Sigmoid colon (tissue), 7 donors: ENCODE data around the gene SMG5. TPM values are rescaled to one million over a fixed set of nuclear protein-coding genes. Genes with fewer than 3 reads are reported as not detected.

Experiments used
- DNase-seq: peaks from one replicate; pipeline ENCODE4 v3.0.0-alpha.2; 2019
- H3K27ac ChIP-seq, 4 donors: fragments of 200-600 bp; sonication (generic); one replicate each; pipeline ENCODE4 v1.5.1; 2016 to 2019; ENCODE audit warnings: mild to moderate bottlenecking in 1 of 4
- H3K27me3 ChIP-seq, 3 donors: fragments of 200-600 bp; sonication (generic); one replicate each; pipeline ENCODE4 v1.5.1; 2019; ENCODE audit warnings: mild to moderate bottlenecking in 1 of 3
- H3K36me3 ChIP-seq, 4 donors: fragments of 200-600 bp; sonication (generic); one replicate each; pipeline ENCODE4 v1.5.1; 2016 to 2019
- H3K4me1 ChIP-seq, 4 donors: fragments of 200-600 bp; sonication (generic); one replicate each; pipeline ENCODE4 v1.5.1; 2017 to 2019
- H3K4me3 ChIP-seq, 4 donors: fragments of 200-600 bp; sonication (generic); one replicate each; pipeline ENCODE4 v1.5.1; 2017 to 2019; ENCODE audit warnings: mild to moderate bottlenecking in 2 of 4, moderate library complexity in 1 of 4
- H3K9me3 ChIP-seq, 4 donors: fragments of 200-600 bp in 3 of 4; sonication (generic) in 3 of 4; one replicate each; pipeline versions ENCODE4 v1.5.1 to v1.6.1; 2013 to 2019
- EP300 ChIP-seq, 4 donors: sonication (generic); formaldehyde crosslinking; IDR thresholded peaks; one replicate each; pipeline ENCODE4 v1.6.1; 2017; ENCODE audit warnings: antibody characterized with exemption in 4 of 4
- POLR2A ChIP-seq, 2 donors: fragments of 450-650 bp; IDR thresholded peaks; one replicate each; pipeline ENCODE4 v1.6.1; 2016; ENCODE audit warnings: antibody characterized with exemption in 2 of 2, mild to moderate bottlenecking in 2 of 2, moderate library complexity in 2 of 2
- POLR2AphosphoS5 ChIP-seq, 4 donors: sonication (generic); formaldehyde crosslinking; IDR thresholded peaks; one replicate each; pipeline ENCODE4 v1.6.1; 2017; ENCODE audit warnings: antibody characterized with exemption in 4 of 4
- WGBS, 2 donors: extraction: QIAGEN DNeasy Blood & Tissue Kit; methylation state at CpG; one replicate each; pipeline ENCODE4 v1.1.7; 2013; 5-methylcytosine and 5-hydroxymethylcytosine counted together
- intact Hi-C: fragments of 100-400 bp; cut with DNase I; formaldehyde crosslinking; loops from one replicate; pipeline ENCODE4 v1.15.1; 2023
- polyA plus RNA-seq, 3 donors: library from polyadenylated mRNA; stranded (reverse); fragments of 200-250 nt; gene quantifications; one replicate each; pipeline ENCODE4 v1.2.3, GENCODE V29; 2013
- total RNA-seq, 4 donors: library from RNA; depleted of rRNA; stranded (reverse); fragments of >200 nt; gene quantifications; one replicate each; pipeline ENCODE4 v1.1.0, GENCODE V29; 2016
- TF ChIP-seq, protein P1 (sequence below), 4 experiments: fragments of 450-650 bp in 3 of 4; fragments of 200-600 bp in 1 of 4; IDR thresholded peaks; one replicate each; pipeline ENCODE4 v1.5.1; 2016 to 2019; ENCODE audit warnings: antibody characterized with exemption in 4 of 4, mild to moderate bottlenecking in 3 of 4, moderate library complexity in 2 of 4
- donor health status: healthy with polysubstance abuse.
- donor health status: Bipolar disorder and iron deficiency.
- donor health status: healthy.

The SMG5 gene
- total and polyA plus RNA-seq, 7 donors, result 25.2 to 78.2 (median 43.9) TPM

DNA sequence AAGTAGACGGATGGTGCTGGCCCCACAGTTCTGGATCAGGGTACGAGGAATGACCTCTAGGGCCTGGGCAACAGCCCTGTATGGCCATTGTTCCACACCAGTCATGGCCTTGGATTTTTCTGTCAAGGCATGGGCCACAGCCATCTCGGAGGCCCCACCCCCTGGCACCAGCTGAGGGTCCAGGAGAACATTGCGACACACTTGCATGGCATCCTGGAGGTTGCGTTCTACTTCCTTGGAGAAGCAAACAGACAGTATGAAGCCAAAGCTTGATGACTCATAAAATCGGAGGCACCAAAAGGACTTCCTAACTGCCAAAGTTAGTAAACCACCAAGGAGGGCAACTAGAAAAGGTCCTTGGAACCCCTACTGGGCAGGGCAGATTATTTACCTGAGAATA lies 28.3 kb upstream of the SMG5 start:
- Histone ChIP-seq H3K27ac (no peak overlapping the region), H3K4me3 (no peak overlapping the region), H3K27me3 (no peaks in the 10 kb centered on the region), H3K9me3 (no peaks in the 10 kb centered on the region), H3K36me3 (peaks cover 42 to 98% (median 73%) of the 10 kb centered on the region in 4 donors), H3K4me1 (no peaks in the 10 kb centered on the region)
- intact Hi-C loops, result no loop called here
- TF ChIP-seq EP300 (IDR thresholded peaks at IDR 0.05) (no peak), POLR2AphosphoS5 (IDR thresholded peaks at IDR 0.05) (no peak), POLR2A (IDR thresholded peaks at IDR 0.05) (no peak)
- TF ChIP-seq, protein P1, sequence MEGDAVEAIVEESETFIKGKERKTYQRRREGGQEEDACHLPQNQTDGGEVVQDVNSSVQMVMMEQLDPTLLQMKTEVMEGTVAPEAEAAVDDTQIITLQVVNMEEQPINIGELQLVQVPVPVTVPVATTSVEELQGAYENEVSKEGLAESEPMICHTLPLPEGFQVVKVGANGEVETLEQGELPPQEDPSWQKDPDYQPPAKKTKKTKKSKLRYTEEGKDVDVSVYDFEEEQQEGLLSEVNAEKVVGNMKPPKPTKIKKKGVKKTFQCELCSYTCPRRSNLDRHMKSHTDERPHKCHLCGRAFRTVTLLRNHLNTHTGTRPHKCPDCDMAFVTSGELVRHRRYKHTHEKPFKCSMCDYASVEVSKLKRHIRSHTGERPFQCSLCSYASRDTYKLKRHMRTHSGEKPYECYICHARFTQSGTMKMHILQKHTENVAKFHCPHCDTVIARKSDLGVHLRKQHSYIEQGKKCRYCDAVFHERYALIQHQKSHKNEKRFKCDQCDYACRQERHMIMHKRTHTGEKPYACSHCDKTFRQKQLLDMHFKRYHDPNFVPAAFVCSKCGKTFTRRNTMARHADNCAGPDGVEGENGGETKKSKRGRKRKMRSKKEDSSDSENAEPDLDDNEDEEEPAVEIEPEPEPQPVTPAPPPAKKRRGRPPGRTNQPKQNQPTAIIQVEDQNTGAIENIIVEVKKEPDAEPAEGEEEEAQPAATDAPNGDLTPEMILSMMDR (IDR thresholded peaks at IDR 0.05), result no peak
- DNase-seq, result peak; percentile 48
- 52 to 81% methylated on average over 6 of the region's 6 CpGs for WGBS, 2 donors

DNA sequence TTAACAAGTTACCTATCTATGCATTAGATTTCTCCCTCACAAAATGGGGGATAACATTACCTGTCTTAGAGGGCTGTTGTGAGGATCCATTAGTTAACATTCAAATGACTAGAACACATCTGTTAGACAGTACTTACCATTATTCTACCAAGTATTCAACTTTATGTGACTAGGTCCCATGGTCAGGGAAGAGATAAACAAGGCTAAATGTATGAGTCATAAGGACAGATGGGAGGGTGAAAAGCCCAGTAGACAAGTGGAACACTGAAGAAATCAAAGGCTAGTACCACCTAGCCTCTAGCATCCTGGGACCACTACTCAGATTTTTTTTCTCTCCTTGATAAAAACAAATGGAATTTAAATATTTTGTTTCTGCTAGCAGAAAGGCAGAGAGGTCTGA lies 25.5 kb upstream of the SMG5 start:
- H3K4me1 ChIP-seq, result no peaks in the 10 kb centered on the region
- H3K27ac ChIP-seq, result no peak overlapping the region
- H3K9me3 ChIP-seq, result no peaks in the 10 kb centered on the region
- H3K36me3 ChIP-seq, result peaks cover 34 to 92% (median 55%) of the 10 kb centered on the region in 4 donors
- intact Hi-C loops, result no loop called here
- H3K27me3 ChIP-seq, result no peaks in the 10 kb centered on the region
- no peak for TF ChIP-seq POLR2A (IDR thresholded peaks at IDR 0.05)
- TF ChIP-seq EP300 (IDR thresholded peaks at IDR 0.05), result no peak
- TF ChIP-seq, protein P1 (IDR thresholded peaks at IDR 0.05), result peak in 1 of 4 experiments; percentile 10
- TF ChIP-seq POLR2AphosphoS5 (IDR thresholded peaks at IDR 0.05), result no peak
- no peak overlapping the region for H3K4me3 ChIP-seq
- DNase-seq, result no peak

DNA sequence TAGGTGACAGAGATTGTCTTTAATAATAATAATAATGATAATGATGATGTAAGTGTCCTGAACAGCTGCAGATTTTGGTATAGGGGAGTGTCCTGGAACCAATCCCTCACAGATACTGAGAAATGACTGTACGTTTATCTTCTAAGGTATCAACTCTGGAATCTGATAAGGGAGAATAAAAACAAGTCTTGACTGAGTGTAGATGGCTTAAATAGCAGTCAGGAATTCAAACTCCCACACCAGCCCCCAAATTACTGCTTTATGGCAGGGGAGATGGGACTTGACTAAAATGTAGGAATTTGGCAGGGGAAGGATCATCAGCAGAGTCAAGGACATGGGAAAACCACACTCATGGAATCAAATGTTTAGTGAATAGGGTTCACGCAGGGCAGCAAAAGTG lies 22.6 kb upstream of the SMG5 start:
- no peak for DNase-seq
- Histone ChIP-seq H3K27ac (no peak overlapping the region), H3K36me3 (peaks cover 17 to 64% (median 29%) of the 10 kb centered on the region in 4 donors), H3K4me1 (no peaks in the 10 kb centered on the region), H3K27me3 (no peaks in the 10 kb centered on the region), H3K4me3 (no peak overlapping the region), H3K9me3 (no peaks in the 10 kb centered on the region)
- intact Hi-C loops, result no loop called here
- 77 to 86% methylated on average over 2 of the region's 2 CpGs for WGBS, 2 donors
- no peak for TF ChIP-seq POLR2AphosphoS5 (IDR thresholded peaks at IDR 0.05)
- no peak for TF ChIP-seq POLR2A (IDR thresholded peaks at IDR 0.05)
- TF ChIP-seq, protein P1 (IDR thresholded peaks at IDR 0.05), result no peak
- no peak for TF ChIP-seq EP300 (IDR thresholded peaks at IDR 0.05)

DNA sequence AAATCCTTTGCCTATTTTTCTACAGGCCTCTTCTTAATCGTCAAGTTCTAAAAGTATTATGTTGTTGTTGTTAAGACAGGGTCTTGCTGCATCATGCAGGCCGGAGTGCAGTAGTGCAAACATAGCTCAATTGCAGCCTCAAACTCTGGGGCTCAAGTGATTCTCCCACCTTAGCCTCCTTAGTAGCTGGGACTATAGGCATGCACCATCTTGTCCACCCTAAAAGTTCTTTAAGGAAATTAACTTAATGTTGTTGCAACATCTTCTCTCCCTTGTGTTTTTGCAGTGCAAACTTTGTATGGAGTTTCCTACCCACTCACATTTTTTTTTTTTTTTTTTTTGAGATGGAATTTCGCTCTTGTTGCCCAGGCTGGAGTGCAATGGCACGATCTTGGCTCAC lies 20.6 kb upstream of the SMG5 start:
- DNase-seq, result no peak
- WGBS, 2 donors, result 93 to 95% methylated on average over 3 to 4 of the region's 4 CpGs
- intact Hi-C loops, result no loop called here
- Histone ChIP-seq H3K36me3 (peaks cover 0 to 44% (median 10%) of the 10 kb centered on the region in 4 donors), H3K4me1 (no peaks in the 10 kb centered on the region), H3K27me3 (no peaks in the 10 kb centered on the region), H3K9me3 (no peaks in the 10 kb centered on the region), H3K27ac (no peak overlapping the region), H3K4me3 (no peak overlapping the region)
- TF ChIP-seq POLR2AphosphoS5 (IDR thresholded peaks at IDR 0.05) (no peak), POLR2A (IDR thresholded peaks at IDR 0.05) (no peak), EP300 (IDR thresholded peaks at IDR 0.05) (no peak)
- TF ChIP-seq, protein P1 (IDR thresholded peaks at IDR 0.05), result no peak

DNA sequence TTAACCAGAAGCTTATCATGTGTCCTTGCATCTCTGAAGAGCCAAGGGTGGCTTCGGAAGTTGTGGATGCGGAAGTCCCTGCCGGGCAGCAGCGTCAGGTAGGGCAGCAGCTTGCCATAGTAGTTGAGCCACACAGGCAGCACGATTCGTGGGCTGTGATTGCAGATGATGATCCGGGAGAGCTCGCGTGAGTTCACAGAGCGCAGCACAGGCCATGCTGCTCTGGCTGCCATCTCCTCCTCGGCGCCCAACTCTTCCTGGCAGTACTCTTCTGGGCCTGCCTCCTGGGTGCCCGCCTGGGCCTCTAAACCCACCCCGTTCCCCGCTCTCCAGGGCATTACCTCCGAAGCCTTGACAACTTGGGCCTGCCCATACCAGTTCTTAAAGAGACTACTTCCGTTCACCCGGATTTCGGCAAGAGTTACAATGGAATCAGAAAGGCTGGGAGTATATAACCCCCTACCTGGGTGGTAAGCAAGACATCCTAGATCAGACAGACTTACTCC lies 16.3 kb upstream of the SMG5 start, which contains the start of gene VHLL:
VHLL (minus strand) TSS at position 456 of the 506 bp plus-strand sequence; CDS start at position 338, 118 bp downstream.
- Histone ChIP-seq H3K27ac (no peak within 1 kb of the TSS), H3K4me3 (no peak within 1 kb of the TSS), H3K4me1 (peaks cover 0 to 20% (median 18%) of the 10 kb centered on the region in 4 donors), H3K9me3 (no peaks in the 10 kb centered on the region), H3K27me3 (no peaks in the 10 kb centered on the region), H3K36me3 (peaks cover 0 to 8% (median 0%) of the 10 kb centered on the region in 4 donors)
- no peak for DNase-seq
- intact Hi-C loops, result no loop called here
- TF ChIP-seq POLR2A (IDR thresholded peaks at IDR 0.05) (no peak), POLR2AphosphoS5 (IDR thresholded peaks at IDR 0.05) (no peak), EP300 (IDR thresholded peaks at IDR 0.05) (no peak)
- TF ChIP-seq, protein P1 (IDR thresholded peaks at IDR 0.05), result no peak
- WGBS, 2 donors, result 94 to 95% methylated on average over 19 of the region's 19 CpGs
